GM21825 (cell line): ENCODE data around the gene ATG13.

Source experiments
- ATAC-seq: cut with Tn5 transposase; IDR thresholded peaks from one replicate; pipeline ENCODE4 v1.9.1; 2021; ENCODE audit warnings: mild to moderate bottlenecking, moderate library complexity; ENCODE audit not compliant: unreplicated experiment

ATG13 gene

DNA sequence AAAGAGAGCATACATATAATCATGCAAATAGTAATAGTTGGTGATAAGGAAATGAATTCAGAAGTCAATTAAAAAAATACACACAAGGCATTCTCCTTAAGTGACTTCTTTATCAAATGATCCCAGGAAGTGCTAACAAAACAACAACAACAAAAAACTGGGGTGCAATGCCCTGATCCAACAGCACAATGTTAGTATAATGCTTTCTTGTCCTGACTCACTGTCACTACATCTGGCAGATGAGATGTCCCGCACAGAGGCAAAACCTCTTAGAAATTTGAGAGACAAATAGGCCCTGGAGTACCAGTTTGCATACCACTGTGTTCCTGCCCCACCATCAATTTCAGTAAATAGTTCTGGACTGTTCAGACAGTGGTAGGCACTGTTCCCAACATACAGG lies 12.6 kb upstream of the ATG13 start:
- no peak for ATAC-seq

DNA sequence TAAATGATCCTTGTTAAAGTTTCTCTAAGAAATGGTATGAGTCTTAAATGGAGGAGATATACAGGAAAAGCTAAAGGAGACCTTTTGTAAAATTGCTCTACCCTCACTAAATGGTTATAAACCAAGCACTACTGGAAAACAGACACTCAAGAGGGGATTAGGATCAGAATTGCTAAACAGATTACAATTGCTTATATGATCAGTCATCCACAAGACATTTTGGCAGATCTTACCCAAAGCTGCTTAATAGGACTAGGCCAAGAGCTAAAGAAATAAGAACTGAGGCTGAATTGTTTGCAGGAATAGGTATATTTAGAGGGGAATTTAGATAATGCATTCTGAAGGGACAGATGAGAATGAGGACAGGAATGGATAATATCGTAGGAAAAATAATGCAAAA lies 9.8 kb upstream of the ATG13 start:
- ATAC-seq = no peak

- no peak for ATAC-seq
Observed at GRCh38 chr11:46609386-46609785, 8.0 kb upstream of the ATG13 start.

DNA sequence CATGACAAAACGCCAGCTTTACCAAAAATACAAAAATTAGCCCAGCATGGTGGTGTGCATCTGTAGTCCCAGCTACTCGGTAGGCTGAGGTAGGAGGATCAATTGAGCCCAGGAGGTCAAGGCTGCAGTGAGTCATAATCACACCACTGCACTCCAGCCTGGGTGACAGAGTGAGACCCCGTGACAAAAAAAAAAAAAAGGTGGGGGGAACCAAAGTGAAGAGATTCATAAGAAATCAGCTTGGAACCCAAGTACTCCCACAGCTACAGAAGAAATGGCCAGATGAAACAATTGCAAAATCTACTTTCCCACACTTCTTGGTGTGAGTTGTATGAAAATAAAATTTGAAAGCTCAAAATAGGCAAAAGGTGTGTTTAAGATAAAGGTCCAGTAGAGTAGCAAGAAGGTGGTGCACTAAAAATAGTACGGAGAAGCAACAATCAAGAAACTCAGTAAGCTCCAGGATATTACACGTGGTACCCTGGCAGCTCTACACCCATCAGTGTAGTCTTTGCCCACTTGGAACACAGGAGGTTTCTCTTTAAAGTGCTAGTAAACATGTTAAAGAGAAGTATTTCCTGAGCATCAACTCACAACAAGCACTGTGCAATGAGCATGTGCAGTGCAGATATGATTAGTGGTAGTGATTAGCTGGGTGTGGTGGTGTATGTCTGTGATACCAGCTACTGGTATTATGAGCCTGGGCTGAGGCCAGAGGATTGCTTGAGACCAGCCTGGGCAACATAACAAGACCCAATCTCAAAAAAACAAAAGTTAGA lies 5.6 kb upstream of the ATG13 start:
- no peak for ATAC-seq

DNA sequence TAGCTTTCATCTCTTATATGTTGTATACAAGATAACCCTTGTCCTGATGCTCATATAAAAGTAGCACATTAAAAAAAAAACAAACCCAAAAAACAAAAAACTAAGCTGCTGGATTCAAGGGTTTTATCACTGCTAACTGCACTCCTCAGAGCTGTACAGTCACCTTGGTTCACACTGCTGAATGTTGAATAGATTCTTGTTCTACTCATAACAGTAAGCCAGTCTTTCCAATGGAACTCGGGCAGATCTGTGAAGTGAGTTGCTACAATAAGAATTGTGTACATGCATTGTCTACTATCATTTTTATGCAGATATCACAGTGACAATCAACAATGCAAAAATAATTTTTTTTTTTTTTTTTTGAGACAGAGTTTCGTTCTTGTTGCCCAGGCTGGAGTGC lies 5.0 kb upstream of the ATG13 start:
- no peak for ATAC-seq

GRCh38 chr11:46615756-46616155 lies 1.6 kb upstream of the ATG13 start:
- ATAC-seq = no peak

- ATAC-seq = no peak
Observed at GRCh38 chr11:46616551-46617133, 711 bp upstream of the ATG13 start.

GRCh38 chr11:46617972-46618314 lies 590 bp downstream of the ATG13 start:
- peak; percentile 3 for ATAC-seq

- ATAC-seq = no peak
Observed at GRCh38 chr11:46618837-46619236, 1.5 kb downstream of the ATG13 start.

DNA sequence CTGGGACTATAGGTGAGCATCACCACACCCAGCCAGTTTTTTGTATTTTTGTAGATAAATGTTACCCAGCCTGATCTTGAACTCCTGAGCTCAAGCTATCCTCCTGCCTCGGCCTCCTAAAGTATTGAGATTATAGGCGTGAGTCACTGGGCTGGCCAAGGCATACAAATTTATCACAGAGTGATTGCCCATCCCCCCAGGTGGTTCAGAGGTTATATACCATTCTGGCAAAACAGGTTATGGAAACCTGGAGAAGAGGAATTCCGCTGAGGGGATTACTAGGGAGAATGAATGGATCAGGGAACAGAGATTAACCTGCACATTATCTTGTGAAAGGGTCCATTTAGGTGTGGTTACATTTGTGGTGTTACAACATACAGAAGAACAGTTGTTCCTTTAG lies 8.1 kb downstream of the ATG13 start:
- ATAC-seq = no peak

DNA sequence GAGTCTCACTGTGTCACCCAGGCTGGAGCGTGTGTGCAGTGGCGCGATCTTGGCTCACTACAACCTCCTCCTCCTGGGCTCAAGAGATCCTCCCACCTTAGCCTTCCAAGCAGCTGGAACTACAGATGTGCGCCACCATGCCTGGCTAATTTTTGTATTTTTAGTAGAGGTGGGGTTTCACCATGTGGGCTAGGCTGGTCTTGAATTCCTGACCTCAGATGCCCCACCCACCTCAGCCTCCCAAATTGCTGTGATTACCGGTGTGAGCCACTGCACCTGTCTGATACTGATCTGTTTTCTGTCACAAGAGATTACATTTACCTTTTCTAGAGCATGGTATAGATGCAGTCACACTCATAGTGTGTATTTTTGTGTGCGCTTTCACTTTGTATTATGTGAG lies 11.6 kb downstream of the ATG13 start:
- no peak for ATAC-seq

GRCh38 chr11:46630237-46630636 lies 12.9 kb downstream of the ATG13 start:
- no peak for ATAC-seq

GRCh38 chr11:46631676-46632075 lies 14.3 kb downstream of the ATG13 start:
- no peak for ATAC-seq

GRCh38 chr11:46632502-46632901 lies 15.1 kb downstream of the ATG13 start:
- no peak for ATAC-seq

DNA sequence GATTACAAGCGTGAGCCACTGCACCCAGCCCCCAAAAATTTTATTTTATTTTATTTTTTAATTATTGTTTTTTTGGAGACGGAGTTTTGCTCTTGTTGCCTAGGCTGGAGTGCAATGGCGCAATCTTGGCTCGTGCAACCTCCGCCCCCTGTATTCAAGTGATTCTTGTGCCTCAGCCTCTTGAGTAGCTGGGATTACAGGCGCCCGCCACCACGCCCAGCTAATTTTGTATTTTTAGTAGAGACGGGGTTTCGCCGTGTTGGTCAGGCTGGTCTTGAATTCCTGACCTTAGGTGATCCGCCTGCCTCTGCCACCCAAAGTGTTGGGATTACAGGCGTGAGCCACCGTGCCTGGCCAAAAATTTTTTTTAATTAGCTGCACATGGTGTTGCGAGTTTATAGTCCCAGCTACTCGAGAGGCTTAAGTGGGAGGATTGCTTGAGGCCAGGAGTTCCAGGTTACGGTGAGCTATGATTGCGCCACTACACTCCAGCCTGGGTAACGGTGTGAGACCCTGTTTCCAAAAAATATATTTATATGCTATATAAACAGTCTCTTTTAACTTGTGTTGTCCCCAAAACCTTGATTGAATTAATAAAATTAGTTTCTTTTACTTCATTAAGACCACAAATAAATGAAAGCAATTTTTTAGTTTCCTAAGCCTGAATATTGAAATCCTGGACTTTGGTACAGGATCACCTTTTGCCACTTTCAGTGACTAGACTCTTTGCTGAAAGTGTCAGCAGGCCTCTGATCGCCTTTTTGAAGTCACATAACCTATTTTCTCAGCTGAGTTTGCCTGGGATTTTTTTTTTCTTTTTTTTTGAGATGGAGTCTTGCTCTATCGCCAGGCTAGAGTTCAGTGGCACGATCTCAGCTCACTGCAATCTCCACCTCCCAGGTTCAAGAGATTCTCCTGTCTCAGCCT lies 16.2 kb downstream of the ATG13 start:
- ATAC-seq = no peak

- no peak for ATAC-seq
Observed at GRCh38 chr11:46635557-46636139, 18.3 kb downstream of the ATG13 start.

DNA sequence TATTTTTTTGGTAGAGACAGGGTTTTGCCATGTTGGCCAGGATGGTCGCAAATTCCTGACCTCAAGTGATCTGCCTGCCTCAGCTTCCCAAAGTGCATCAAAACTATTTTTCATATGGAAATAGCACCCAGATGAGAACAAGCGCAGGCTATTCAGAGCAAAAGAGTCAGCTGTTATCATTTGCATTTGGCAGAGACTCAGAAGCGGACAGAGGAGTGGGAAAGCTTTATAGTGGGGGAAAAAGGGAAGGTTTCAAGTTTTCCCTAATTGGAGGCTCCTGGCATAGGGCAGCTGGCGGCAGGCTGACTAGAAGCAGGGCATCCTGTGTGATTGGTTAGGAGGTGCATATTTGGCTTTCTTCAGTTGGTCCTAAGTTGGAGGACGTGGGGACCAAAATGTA lies 20.2 kb downstream of the ATG13 start:
- ATAC-seq = no peak

- ATAC-seq = no peak
Observed at GRCh38 chr11:46639197-46639839, 22.0 kb downstream of the ATG13 start.

DNA sequence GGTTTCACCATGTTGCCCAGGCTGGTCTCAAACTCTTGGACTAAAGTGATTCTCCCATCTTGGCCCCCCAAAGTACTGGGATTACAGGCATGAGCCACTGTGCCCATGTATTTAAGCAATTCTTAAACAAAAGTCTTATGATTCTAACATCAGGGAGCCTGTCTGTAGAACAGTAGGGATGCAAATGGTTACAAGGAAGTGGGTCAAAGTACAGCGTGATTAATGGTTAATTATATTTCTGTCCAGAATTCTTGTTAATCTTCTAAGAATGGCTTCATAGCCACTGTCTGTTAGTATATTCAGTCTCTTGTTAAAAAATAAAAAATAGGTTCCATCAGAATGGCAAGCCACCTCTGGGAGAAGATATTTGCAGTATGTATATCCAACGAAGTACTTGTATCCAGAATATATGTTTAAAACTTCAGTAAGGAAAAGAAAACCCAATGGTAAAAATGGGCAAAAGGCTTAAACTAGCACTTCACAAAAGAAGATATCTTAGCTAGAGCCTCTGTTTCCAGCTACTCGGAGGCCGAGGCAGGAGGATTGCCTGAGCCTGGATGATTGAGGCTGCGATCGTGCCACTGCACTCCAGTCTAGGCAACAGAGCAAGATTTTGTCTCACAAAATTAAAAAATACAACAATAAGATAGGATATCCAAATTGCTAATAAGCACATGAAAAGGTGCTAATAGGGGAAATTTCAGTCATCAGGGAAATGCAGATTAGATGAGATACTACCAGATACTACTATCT lies 22.9 kb downstream of the ATG13 start:
- ATAC-seq = no peak

- no peak for ATAC-seq
Observed at GRCh38 chr11:46641639-46642038, 24.3 kb downstream of the ATG13 start.
